MM.1S (cell line): Measurements from ENCODE around the gene WDR76.

Experiments
- DNase-seq: peaks from one replicate; pipeline ENCODE4 v3.0.0-alpha.2; 2015
- H2AFZ ChIP-seq: fragments of 300-600 bp; sonication (generic); 2 replicates; pipeline ENCODE4 v1.6.0; 2016; ENCODE audit warnings: antibody characterized with exemption, low read length
- H3F3A ChIP-seq: fragments of 300-600 bp; sonication (generic); 2 replicates; pipeline ENCODE4 v1.6.1; 2016; ENCODE audit warnings: mild to moderate bottlenecking, antibody characterized with exemption, low read length, moderate library complexity, mixed read lengths; ENCODE audit not compliant: insufficient read depth
- H3K27ac ChIP-seq: fragments of 300-600 bp; sonication (generic); 2 replicates; pipeline ENCODE4 v1.5.1; 2016; ENCODE audit warnings: mild to moderate bottlenecking, low read length
- H3K27me3 ChIP-seq: fragments of 300-600 bp; sonication (generic); replicated peaks from 2 replicates; pipeline ENCODE4 v1.6.0; 2016; ENCODE audit warnings: low read length; ENCODE audit not compliant: insufficient read depth
- H3K36me3 ChIP-seq: fragments of 300-600 bp; sonication (generic); replicated peaks from 2 replicates; pipeline ENCODE4 v1.6.1; 2016; ENCODE audit warnings: mild to moderate bottlenecking, low read length, mixed read lengths; ENCODE audit not compliant: insufficient read depth
- H3K4me1 ChIP-seq: fragments of 300-600 bp; sonication (generic); 2 replicates; pipeline ENCODE4 v1.6.1; 2016; ENCODE audit warnings: low read length, mixed read lengths
- H3K4me2 ChIP-seq: fragments of 300-600 bp; sonication (generic); 2 replicates; pipeline ENCODE4 v1.6.0; 2016; ENCODE audit warnings: low read depth, low read length
- H3K4me3 ChIP-seq: fragments of 300-600 bp; sonication (generic); 2 replicates; pipeline ENCODE4 v1.5.1; 2016; ENCODE audit warnings: low read length, mixed read lengths
- H3K79me2 ChIP-seq: fragments of 300-600 bp; sonication (generic); 2 replicates; pipeline ENCODE4 v1.6.1; 2016; ENCODE audit warnings: mixed run types, low read length, mixed read lengths
- H3K9ac ChIP-seq: fragments of 300-600 bp; sonication (generic); 2 replicates; pipeline ENCODE4 v1.6.1; 2016; ENCODE audit warnings: low read length, mixed read lengths
- H3K9me2 ChIP-seq: fragments of 300-600 bp; sonication (generic); replicated peaks from 2 replicates; pipeline ENCODE4 v1.6.1; 2016; ENCODE audit warnings: mild to moderate bottlenecking, low read length, mixed read lengths; ENCODE audit not compliant: insufficient read depth
- H3K9me3 ChIP-seq: fragments of 300-600 bp; sonication (generic); replicated peaks from 2 replicates; pipeline ENCODE4 v1.6.1; 2016; ENCODE audit warnings: mild to moderate bottlenecking, low read length, mixed read lengths; ENCODE audit not compliant: insufficient read depth
- H4K20me1 ChIP-seq: fragments of 300-600 bp; sonication (generic); 2 replicates; pipeline ENCODE4 v1.6.1; 2016; ENCODE audit warnings: mild to moderate bottlenecking, low read length, moderate library complexity, mixed read lengths; ENCODE audit not compliant: insufficient read depth
- CTCF ChIP-seq: fragments of 300-600 bp; sonication (generic); IDR thresholded peaks from 2 replicates; pipeline ENCODE4 v1.5.1; 2016; ENCODE audit warnings: antibody characterized with exemption, low read length, mixed read lengths
- EZH2 ChIP-seq: fragments of 300-600 bp; sonication (generic); optimal IDR thresholded peaks from 2 replicates; pipeline ENCODE3; 2017; ENCODE audit warnings: low read depth, mild to moderate bottlenecking, antibody characterized with exemption, low read length, mixed read lengths
- EZH2phosphoT487 ChIP-seq: fragments of 300-600 bp; sonication (generic); IDR thresholded peaks from 2 replicates; pipeline ENCODE4 v1.6.1; 2018; ENCODE audit warnings: antibody characterized with exemption, low read length

WDR76 gene

GRCh38 chr15:43898891-43899290 lies 72.1 kb downstream of the WDR76 start:
- no peak overlapping the region for H3K4me2 ChIP-seq
- H2AFZ ChIP-seq = no peak overlapping the region
- DNase-seq = no peak
- no peaks in the 10 kb centered on the region for H3K79me2 ChIP-seq
- no peaks in the 10 kb centered on the region for H3K9me2 ChIP-seq
- H3K4me3 ChIP-seq = no peak overlapping the region
- H3K27me3 ChIP-seq = no peaks in the 10 kb centered on the region
- no peaks in the 10 kb centered on the region for H3K36me3 ChIP-seq
- H4K20me1 ChIP-seq = no peaks in the 10 kb centered on the region
- TF ChIP-seq EZH2phosphoT487 (no peak), CTCF (no peak), EZH2 (no peak)
- no peaks in the 10 kb centered on the region for H3F3A ChIP-seq
- H3K27ac ChIP-seq = no peak overlapping the region
- H3K4me1 ChIP-seq = no peaks in the 10 kb centered on the region
- H3K9me3 ChIP-seq = no peaks in the 10 kb centered on the region
- no peak overlapping the region for H3K9ac ChIP-seq

GRCh38 chr15:43899928-43900327 lies 73.1 kb downstream of the WDR76 start:
- no peak for DNase-seq
- Histone ChIP-seq H2AFZ (no peak overlapping the region), H3K9me2 (no peaks in the 10 kb centered on the region), H3K79me2 (no peaks in the 10 kb centered on the region), H3K4me1 (no peaks in the 10 kb centered on the region), H3K27me3 (no peaks in the 10 kb centered on the region), H3K4me2 (no peak overlapping the region), H3F3A (no peaks in the 10 kb centered on the region), H3K9me3 (no peaks in the 10 kb centered on the region), H3K9ac (no peak overlapping the region), H3K4me3 (no peak overlapping the region), H3K27ac (no peak overlapping the region), H3K36me3 (no peaks in the 10 kb centered on the region), H4K20me1 (no peaks in the 10 kb centered on the region)
- TF ChIP-seq EZH2 (no peak), EZH2phosphoT487 (no peak), CTCF (no peak)

GRCh38 chr15:43900996-43901395 lies 74.2 kb downstream of the WDR76 start:
- no peaks in the 10 kb centered on the region for H3F3A ChIP-seq
- no peaks in the 10 kb centered on the region for H3K4me1 ChIP-seq
- H3K4me2 ChIP-seq = no peak overlapping the region
- no peaks in the 10 kb centered on the region for H4K20me1 ChIP-seq
- H3K27ac ChIP-seq = no peak overlapping the region
- H3K36me3 ChIP-seq = no peaks in the 10 kb centered on the region
- TF ChIP-seq CTCF (no peak), EZH2phosphoT487 (no peak)
- no peak for DNase-seq
- H3K9ac ChIP-seq = no peak overlapping the region
- no peaks in the 10 kb centered on the region for H3K9me3 ChIP-seq
- H3K79me2 ChIP-seq = no peaks in the 10 kb centered on the region
- H3K4me3 ChIP-seq = no peak overlapping the region
- H3K27me3 ChIP-seq = no peaks in the 10 kb centered on the region
- H2AFZ ChIP-seq = no peak overlapping the region
- H3K9me2 ChIP-seq = no peaks in the 10 kb centered on the region

GRCh38 chr15:43901495-43901894 lies 74.7 kb downstream of the WDR76 start:
- Histone ChIP-seq H3F3A (no peaks in the 10 kb centered on the region), H3K27me3 (no peaks in the 10 kb centered on the region), H3K27ac (no peak overlapping the region), H3K9me2 (no peaks in the 10 kb centered on the region), H3K4me3 (no peak overlapping the region), H3K79me2 (no peaks in the 10 kb centered on the region), H4K20me1 (no peaks in the 10 kb centered on the region), H3K36me3 (no peaks in the 10 kb centered on the region), H3K9ac (no peak overlapping the region), H2AFZ (no peak overlapping the region), H3K4me1 (no peaks in the 10 kb centered on the region), H3K4me2 (no peak overlapping the region), H3K9me3 (no peaks in the 10 kb centered on the region)
- TF ChIP-seq EZH2 (no peak), EZH2phosphoT487 (no peak), CTCF (no peak)
- no peak for DNase-seq
